BE2C (cell line): ENCODE measurements around the gene GAPDH.
"Not testable (repeated sequence)": the region's sequence is repeated elsewhere in the genome, so short reads cannot be mapped to it uniquely, and the experiment has no call there.

Source experiments
- DNase-seq: peaks from one replicate; pipeline ENCODE4 v3.0.0-alpha.2; 2020
- H3K27me3 ChIP-seq: fragments of 250-450 bp; sonication (Bioruptor Pico); 2 replicates; pipeline ENCODE4 v1.5.1; 2020; ENCODE audit warnings: mild to moderate bottlenecking
- H3K36me3 ChIP-seq: fragments of 250-450 bp; sonication (Bioruptor Pico); 2 replicates; pipeline ENCODE4 v1.5.1; 2020; ENCODE audit warnings: mild to moderate bottlenecking
- H3K4me1 ChIP-seq: fragments of 250-450 bp; sonication (Bioruptor Pico); 2 replicates; pipeline ENCODE4 v1.5.1; 2020
- H3K4me3 ChIP-seq: 2 replicates; pipeline ENCODE4 v1.5.1; 2011; ENCODE audit warnings: low read depth, low read length
- H3K9me3 ChIP-seq: fragments of 250-450 bp; sonication (Bioruptor Pico); 2 replicates; pipeline ENCODE4 v1.5.1; 2020
- TF ChIP-seq, protein P1 (sequence below): IDR thresholded peaks from 2 replicates; pipeline ENCODE4 v1.5.1; 2012; ENCODE audit warnings: mild to moderate bottlenecking, low read depth, low read length

Gene GAPDH

DNA sequence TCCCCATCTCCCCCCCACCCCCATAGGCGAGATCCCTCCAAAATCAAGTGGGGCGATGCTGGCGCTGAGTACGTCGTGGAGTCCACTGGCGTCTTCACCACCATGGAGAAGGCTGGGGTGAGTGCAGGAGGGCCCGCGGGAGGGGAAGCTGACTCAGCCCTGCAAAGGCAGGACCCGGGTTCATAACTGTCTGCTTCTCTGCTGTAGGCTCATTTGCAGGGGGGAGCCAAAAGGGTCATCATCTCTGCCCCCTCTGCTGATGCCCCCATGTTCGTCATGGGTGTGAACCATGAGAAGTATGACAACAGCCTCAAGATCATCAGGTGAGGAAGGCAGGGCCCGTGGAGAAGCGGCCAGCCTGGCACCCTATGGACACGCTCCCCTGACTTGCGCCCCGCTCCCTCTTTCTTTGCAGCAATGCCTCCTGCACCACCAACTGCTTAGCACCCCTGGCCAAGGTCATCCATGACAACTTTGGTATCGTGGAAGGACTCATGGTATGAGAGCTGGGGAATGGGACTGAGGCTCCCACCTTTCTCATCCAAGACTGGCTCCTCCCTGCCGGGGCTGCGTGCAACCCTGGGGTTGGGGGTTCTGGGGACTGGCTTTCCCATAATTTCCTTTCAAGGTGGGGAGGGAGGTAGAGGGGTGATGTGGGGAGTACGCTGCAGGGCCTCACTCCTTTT is 2.7 kb downstream of the GAPDH start:
- Histone ChIP-seq H3K36me3 (peaks cover 57% of the 10 kb centered on the region), H3K27me3 (no peaks in the 10 kb centered on the region), H3K4me3 (peak overlapping the region; percentile 82), H3K4me1 (peaks cover 24% of the 10 kb centered on the region), H3K9me3 (no peaks in the 10 kb centered on the region)
- DNase-seq: peak; percentile 32
- TF ChIP-seq, protein P1, sequence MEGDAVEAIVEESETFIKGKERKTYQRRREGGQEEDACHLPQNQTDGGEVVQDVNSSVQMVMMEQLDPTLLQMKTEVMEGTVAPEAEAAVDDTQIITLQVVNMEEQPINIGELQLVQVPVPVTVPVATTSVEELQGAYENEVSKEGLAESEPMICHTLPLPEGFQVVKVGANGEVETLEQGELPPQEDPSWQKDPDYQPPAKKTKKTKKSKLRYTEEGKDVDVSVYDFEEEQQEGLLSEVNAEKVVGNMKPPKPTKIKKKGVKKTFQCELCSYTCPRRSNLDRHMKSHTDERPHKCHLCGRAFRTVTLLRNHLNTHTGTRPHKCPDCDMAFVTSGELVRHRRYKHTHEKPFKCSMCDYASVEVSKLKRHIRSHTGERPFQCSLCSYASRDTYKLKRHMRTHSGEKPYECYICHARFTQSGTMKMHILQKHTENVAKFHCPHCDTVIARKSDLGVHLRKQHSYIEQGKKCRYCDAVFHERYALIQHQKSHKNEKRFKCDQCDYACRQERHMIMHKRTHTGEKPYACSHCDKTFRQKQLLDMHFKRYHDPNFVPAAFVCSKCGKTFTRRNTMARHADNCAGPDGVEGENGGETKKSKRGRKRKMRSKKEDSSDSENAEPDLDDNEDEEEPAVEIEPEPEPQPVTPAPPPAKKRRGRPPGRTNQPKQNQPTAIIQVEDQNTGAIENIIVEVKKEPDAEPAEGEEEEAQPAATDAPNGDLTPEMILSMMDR: no peak

GRCh38 chr12:6537580-6538419 is 3.5 kb downstream of the GAPDH start:
- Histone ChIP-seq H3K36me3 (peaks cover 53% of the 10 kb centered on the region), H3K4me3 (peak overlapping the region; percentile 82), H3K4me1 (peaks cover 24% of the 10 kb centered on the region)
- peak; percentile 88 for DNase-seq
- not testable (repeated sequence) for H3K27me3 ChIP-seq, H3K9me3 ChIP-seq
- TF ChIP-seq, protein P1: peak; percentile 80

- no peak overlapping the region for H3K4me3 ChIP-seq
- H3K36me3 ChIP-seq: peaks cover 58% of the 10 kb centered on the region
- peak; percentile 64 for DNase-seq
- no peaks in the 10 kb centered on the region for H3K27me3 ChIP-seq
- peaks cover 24% of the 10 kb centered on the region for H3K4me1 ChIP-seq
- H3K9me3 ChIP-seq: no peaks in the 10 kb centered on the region
- TF ChIP-seq, protein P1: no peak
Observed at GRCh38 chr12:6538420-6539313, 4.3 kb downstream of the GAPDH start.

GRCh38 chr12:6539314-6539682 is 5.0 kb downstream of the GAPDH start:
- Histone ChIP-seq H3K27me3 (no peaks in the 10 kb centered on the region), H3K9me3 (no peaks in the 10 kb centered on the region), H3K4me3 (no peak overlapping the region), H3K4me1 (peaks cover 24% of the 10 kb centered on the region), H3K36me3 (peaks cover 59% of the 10 kb centered on the region)
- no peak for DNase-seq
- TF ChIP-seq, protein P1: no peak

DNA sequence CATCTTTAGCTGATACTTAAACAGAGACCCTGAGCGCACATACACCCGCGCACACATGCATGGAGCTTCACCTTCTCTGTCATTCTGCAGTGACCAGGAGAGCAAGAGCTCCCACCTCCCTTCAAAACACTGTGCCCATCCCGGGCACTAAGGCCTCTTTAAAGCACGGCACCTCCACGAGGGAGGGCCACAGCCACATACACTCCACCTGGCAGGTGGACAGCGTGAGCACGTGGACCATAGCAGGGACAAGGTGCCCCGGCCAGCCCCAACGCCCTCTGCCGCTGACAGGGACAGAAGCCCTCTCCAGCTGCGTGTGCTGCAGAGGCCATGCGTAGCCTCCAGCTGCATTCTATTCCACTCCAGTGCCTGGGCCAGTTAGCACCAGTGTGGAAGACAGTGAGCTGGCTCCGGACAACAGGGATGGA is 5.4 kb downstream of the GAPDH start:
- Histone ChIP-seq H3K36me3 (peaks cover 59% of the 10 kb centered on the region), H3K9me3 (no peaks in the 10 kb centered on the region), H3K27me3 (no peaks in the 10 kb centered on the region), H3K4me1 (peaks cover 24% of the 10 kb centered on the region), H3K4me3 (no peak overlapping the region; the same call in 1 of the 2 replicates)
- TF ChIP-seq, protein P1: no peak
- DNase-seq: peak; percentile 47
